HK-2 (cell line): ENCODE measurements around the gene NR2F1-AS1.

Experiments
- DNase-seq: peaks from one replicate; pipeline ENCODE4 v3.0.0-alpha.2; 2018; ENCODE audit not compliant: unreplicated experiment

Gene NR2F1-AS1

GRCh38 chr5:93385655-93386054, 195.4 kb downstream of the NR2F1-AS1 start:
- DNase-seq, result no peak

- no peak for DNase-seq
Measured at GRCh38 chr5:93384995-93385394, 196.0 kb downstream of the NR2F1-AS1 start.

DNA sequence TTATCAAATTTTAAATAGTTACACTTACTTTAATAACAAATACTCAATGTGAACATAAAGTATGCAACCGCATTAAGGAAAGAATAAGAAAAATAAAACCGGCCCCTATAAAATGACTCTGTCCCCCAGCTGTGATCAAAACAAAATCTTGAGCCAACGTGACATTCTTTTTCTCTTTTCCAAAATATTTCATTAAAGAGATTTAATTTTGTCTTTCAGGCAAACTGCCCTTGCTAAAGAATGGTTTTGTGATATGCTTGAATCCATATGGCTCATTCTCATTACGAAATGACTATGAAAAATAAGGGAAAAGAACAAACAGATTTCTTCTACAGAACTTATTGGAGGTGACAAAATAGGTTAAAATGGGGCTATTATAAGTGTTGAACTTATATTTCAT, 197.0 kb downstream of the NR2F1-AS1 start:
- DNase-seq, result no peak

GRCh38 chr5:93382188-93382825, 198.7 kb downstream of the NR2F1-AS1 start:
- DNase-seq, result no peak

DNA sequence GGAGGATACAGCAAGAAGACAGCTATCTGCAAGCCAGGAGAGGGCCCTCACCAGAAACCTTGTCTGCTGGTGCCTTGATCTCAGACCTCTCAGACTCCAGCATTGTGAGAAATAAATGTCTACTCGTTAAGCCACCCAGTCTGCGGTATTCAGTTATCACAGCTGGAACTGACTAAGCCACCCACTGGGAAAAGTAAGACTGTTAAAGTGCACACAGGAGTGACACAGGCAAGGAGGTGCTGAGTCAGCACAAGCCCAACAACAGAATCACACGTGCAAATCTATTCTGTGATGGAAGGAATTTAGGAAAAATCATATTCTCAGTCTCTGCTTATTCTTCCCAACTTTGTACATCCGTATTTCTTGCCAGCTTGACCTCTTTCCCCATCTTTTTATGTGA, 200.0 kb downstream of the NR2F1-AS1 start:
- no peak for DNase-seq

DNA sequence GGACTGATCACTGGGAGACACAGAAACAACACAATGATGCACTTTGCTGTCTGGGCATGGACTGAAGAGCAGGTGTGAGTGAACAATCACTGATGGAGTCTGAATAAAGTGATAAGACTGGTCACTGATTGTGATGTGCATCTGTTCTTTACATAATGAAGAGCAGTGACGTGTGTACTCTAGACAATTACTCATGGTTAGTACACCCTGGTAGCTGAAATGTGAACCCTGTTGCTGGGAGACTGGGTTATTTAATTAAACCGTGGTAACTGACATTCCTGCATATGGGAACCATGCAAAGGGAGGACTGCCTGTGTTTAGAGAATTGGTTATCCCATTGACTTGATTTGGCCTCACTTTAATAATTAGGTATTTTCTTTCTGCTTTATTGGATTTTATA, 202.9 kb downstream of the NR2F1-AS1 start:
- DNase-seq, result no peak

GRCh38 chr5:93371893-93372292, 209.1 kb downstream of the NR2F1-AS1 start:
- no peak for DNase-seq

DNA sequence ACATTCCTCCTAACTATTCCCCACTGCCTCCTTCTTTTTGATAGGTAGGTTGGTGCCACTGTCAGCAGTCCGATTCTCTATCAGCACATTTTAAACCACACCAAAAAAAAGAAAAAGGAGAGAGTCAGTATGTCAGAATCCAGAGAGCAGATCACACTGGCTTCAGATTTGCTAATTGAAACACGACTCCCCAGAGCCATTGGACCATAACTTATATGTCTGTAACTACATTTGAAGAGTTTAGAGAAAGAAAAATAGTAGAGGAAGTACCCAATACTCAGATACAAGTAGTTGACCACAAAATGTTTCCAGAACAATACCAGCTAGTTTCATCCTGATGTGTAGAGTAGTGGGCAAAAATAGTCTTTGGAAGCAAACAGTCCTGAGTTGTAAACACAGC, 216.6 kb downstream of the NR2F1-AS1 start:
- no peak for DNase-seq

GRCh38 chr5:93360436-93361088, 220.5 kb downstream of the NR2F1-AS1 start:
- no peak for DNase-seq

DNA sequence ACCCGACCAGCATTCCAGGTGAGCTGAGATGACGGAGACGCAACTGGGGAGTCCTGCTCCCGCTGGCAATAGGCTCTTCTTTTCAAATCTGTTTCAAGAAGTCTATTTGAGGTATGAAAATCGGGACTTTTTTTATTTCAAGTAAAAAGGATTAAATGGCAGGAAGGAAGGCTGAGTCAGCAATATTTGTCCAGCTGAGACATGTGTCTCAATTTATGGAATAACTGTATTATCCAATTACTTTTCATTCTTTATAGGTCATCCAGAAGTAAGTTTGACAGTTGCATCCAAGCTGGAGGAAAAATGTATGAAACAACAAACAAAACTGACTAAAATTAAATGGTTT, 221.1 kb downstream of the NR2F1-AS1 start:
- no peak for DNase-seq
